Tongue (tissue), 2 donors: ENCODE measurements around the gene RPS2. TPM values are rescaled to one million over a fixed set of nuclear protein-coding genes. Genes with fewer than 3 reads are reported as not detected.
"Not testable (repeated sequence)": the region's sequence is repeated elsewhere in the genome, so short reads cannot be mapped to it uniquely, and the experiment has no call there.

Source experiments
- DNase-seq: peaks from one replicate; pipeline ENCODE4 v3.0.0-alpha.2; 2015
- total RNA-seq: library from RNA; depleted of rRNA; stranded (reverse); fragments of >200 nt; gene quantifications from one replicate; pipeline ENCODE4 v1.2.3, GENCODE V29; 2014

RPS2 gene
- total RNA-seq = 1,524 TPM

DNA sequence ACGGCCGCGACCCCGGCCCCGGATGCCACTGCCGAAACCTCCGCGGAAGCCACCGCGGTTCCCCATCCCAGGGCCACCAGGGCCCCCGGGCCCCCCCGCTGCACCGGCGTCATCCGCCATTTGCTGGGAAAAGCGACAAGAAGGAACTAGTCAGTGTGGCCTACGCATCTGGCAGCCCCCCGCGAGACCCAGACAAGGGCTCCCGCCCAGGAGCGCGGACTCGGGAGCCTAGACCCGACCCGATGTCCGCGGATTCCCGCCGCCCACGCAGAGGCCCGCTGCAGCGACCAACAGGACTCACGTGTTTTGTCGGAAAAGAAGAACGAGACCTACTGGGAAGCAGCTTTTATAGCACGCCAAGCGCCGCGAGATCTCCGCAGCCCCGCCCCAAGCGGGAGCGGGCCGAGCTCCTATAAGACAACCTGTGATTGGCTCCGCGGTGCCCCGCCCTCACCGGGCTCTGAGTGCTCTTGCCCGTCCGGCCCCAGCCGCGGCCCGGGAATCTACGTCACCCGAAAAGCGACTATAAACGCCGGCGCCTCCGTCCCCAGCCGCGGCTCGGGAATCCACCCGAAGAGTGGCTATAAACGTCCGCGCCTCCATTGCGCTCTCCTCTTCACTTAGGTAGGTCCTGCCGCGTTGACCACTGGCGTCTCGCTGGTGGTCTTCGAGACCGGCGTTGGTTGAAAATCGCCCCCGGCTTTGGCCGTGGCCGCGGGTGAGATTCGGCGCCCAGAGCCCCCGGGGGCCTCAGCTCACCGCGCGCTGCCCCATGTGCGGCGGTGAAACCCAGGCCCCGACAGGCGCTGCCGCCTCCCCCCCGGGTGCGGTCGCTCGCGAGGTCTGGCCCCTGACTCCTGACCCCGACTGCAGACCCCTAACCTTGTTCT lies at the start of gene RPS2:
RPS2 (minus strand) TSS at position 321 of the 890 bp plus-strand sequence; CDS start at position 120, 201 bp downstream.
- peak; percentile 100 for DNase-seq

DNA sequence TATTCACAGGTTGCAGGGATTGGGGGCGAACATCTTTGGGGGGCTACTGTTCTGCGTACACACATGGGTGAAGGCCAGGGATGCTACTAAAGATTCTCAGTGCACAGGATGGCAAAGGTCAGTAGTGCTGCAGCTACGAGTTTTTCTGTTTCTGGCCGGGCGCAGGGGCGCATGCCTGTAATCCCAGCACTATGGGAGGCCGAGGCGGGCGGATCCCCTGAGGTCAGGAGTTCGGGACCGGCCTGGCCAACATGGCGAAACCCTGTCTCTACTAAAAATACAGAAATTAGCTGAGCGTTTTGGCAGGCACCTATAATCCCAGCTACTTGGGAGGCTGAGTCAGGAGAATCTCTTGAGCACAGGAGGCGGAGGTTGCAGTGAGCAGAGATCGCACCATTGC lies 48.9 kb upstream of the RPS2 start:
- no peak for DNase-seq

GRCh38 chr16:2011726-2012125 lies 47.1 kb upstream of the RPS2 start:
- DNase-seq = not testable (repeated sequence)

DNA sequence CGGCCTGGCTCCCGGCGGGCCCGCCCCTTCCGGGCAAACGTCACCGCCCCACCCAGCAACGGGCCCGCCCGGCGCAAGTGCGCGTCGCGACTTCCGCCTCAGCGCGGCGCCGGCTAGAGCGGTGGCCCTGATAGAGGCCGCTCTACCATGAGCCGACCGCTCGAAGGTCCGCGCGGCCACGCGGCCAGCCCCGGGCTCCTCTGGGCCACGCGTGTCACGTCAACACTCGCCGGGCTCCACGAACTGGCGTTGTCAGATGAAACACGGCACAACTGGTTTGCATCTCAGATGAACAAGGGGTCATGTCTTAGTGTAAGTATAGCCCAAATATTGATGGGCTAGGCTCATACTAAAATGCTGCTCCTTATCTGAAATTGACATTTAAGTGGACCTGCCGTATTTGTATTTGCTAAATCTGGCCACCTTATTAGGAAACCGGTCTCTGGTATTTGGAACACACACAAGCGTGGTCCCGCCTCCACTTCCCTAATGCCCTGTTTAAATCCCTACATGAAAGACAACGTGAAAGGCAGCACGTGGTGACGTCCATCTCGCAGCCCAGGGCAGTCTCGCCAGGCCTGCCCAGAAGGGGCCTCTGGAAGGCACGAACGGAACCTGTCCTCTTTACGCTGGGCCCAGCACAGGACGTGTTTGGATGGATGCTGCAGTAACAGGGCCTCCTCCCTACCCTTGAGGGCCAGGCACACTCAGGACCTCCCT lies 45.3 kb upstream of the RPS2 start, which contains the start of gene ZNF598:
ZNF598 (minus strand) TSS at position 31 of the 720 bp plus-strand sequence.
- peak; percentile 93 for DNase-seq

- peak; percentile 17 for DNase-seq
These were observed 44.6 kb upstream of the RPS2 start for GRCh38 chr16:2009164-2009711.

DNA sequence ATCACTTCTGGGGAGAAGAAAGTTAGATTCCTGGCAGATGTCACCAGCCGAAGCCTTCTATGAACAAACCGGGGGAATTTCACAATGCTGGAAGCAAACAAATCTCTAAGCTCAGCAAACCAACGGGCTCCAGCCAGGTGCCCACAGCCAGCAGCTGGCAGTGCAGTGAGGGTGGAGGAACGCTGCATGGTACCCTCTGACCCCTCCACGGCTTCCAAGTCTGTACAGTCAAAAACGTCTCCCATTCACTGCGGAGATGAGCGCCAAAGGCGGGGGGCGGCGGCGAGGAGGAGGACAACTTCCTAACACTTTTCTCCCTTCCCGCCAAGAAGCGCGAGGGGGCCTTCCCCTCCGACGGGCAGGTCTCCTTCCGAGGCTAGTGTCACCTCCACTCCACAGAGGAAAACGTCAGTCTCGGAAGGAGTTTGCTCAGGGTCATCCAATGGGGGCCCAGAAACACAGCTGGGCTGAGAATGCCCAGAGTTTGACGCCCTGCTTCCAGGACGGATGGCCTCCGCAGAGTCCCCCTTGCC lies 44.1 kb upstream of the RPS2 start:
- peak; percentile 29 for DNase-seq

GRCh38 chr16:2008009-2008526 lies 43.4 kb upstream of the RPS2 start:
- no peak for DNase-seq

DNA sequence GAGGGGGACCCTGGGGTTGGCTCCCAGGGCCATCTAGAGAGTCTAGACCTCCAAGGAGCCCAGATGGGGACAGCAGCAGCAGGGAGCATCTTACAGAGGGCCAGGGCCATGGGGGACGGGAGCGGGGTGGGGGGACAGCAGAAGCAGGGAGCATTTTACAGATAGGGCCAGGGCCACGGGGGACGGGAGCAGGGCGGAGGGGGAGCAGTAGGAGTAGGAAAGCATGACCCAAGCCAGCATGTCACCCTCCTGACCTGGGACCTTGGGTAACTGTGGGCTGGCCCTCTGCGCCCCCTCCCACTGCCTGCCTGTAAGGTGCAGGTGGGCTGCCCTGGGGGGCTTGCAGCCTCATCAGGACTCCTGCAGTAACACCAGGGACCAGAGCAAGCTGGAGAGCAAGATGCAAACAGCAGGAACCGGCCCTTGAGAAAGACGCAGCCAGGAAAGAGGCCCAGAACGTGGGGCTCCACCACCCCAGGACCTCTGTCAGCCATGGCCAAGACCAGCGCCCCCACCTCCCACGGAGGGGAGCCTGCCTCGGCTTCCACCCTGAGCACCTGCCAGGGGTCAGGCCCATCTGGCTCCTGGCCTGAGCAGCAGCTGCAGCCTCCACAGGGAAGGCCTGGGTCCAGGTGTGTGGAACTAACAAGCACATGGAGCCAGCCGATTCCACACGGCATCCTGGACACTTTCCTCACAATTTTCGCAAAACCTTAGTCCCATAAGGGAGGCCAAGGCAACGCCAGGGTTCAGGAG lies 42.6 kb upstream of the RPS2 start:
- DNase-seq = no peak

DNA sequence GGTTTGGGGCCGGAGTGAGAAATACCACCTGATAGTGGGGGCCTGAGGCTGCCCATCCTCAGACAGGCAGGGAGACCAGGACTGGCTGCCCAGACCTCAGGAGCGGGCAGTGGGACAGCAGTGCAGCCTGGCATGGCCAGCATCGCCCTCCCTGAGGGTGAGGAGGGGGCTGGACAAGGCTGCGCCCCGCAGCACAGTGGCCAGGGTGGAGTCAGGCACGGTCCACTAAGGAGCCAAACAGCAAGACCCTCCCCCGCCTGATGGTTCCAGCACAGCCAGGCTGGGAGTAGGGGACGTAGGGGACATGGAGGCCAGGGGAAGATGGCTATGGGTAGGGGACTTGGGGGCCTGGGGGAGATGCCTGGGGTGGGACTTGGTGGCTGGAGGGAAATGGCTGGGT lies 41.7 kb upstream of the RPS2 start:
- DNase-seq = no peak

GRCh38 chr16:2005646-2006045 lies 41.0 kb upstream of the RPS2 start:
- no peak for DNase-seq

- DNase-seq = peak; percentile 39
These were observed 40.3 kb upstream of the RPS2 start for GRCh38 chr16:2004795-2005517.

DNA sequence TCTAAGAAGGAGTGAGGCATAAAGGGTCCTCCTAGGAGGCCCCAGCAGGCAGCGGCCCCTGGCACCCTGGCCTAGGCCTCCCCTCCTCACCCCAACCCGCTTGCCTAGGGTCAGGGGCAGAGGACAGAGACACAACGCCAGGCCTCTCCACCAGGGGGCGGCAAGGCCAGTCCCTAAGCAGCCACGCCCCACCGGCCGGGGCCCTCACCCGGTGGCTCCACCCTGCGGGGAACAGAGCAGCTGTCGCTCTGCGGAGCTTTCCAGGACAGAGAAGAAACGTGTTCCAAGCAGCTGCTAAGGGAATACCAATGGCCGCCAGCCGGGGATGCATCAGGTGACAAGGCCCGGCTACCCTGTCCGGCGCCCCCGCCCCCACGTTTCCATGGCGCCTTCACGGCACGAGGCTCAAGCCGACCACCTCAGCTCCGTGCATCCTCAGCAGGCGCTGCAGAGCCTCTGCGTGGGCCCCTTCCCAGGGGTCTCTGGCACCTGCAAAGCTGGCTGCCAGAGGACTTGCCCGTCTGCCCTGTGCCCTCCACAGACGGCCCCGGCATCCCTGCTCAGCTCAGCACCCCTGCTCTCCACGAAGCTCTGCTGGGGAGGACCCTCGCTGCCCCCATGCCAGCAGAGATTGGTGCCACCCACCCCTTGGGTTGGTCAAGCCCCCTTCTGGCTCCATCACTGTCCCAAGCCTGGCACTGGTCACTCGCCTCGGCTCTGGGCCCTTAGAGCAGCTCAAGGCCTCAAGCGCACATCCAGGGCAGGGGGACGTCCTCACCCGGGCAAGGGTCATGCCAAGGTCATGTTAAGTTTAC lies 39.4 kb upstream of the RPS2 start:
- peak; percentile 97 for DNase-seq

DNA sequence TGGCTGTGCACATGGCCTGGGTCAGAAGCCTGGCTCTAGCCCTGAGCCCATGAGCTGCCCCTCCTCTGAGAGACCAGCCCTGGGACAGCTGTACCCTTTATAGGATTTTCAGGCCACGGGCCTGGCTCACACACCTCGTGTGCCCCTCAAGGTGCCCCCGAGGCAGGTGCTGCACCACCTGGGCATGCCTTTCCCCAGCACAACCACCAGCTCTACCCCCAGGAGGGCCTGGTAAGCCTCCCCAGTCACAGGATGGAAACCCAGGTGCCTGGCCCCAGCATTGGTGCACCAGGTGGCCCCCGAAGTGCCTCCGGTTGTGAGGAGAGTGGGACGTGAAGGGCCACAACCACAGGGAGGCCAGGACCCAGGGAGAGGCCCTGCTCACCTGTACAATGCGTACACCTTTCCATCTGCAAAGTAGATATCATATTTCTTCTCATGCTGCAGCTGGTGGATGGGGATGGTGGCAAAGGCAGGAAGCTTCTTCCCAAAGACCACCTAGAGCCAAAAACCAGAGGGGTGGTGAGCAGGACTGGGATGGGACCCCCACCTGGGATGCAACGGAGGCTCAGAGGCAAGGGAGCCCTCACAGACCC lies 38.7 kb upstream of the RPS2 start:
- no peak for DNase-seq

DNA sequence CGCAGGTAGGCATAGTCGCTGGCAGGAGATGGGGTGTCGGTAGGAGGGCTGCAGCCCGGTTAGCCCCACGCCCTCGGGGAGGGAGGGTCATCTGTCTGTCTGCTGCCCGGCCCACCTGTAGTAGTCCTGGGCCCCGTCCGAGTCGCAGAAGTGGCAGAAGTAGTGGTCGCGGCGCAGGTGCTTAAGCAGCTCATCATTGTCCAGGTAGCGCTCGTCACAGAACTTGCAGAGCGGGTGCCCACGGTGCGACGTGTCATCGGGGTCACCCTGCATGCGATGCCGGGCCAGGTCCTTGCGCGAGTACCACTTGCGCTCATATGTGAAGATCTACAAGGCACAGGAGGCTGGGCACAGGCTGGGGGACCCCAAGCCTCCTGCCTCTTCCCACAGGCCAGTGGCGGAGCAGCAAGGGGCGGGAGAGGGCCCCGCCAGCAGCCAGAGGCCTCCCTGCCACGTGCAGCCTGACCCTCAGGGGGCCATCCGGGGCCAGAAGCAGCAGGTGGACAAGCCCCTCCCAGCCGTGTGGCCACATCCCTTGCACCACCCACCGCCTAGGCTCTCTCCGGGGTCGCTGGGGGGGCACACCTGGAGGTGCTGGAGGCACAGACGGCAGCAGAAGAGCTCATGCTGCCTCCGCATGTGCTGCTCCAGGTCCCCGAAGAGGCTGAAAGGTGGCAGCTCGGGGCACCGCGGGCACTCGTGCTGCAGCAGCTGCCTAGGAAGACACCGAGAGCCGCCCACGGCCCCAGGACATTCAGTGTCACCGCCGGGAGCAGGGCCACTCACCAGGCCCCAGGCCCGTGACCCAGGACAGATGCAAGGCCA lies 38.0 kb upstream of the RPS2 start:
- peak; percentile 14 for DNase-seq

DNA sequence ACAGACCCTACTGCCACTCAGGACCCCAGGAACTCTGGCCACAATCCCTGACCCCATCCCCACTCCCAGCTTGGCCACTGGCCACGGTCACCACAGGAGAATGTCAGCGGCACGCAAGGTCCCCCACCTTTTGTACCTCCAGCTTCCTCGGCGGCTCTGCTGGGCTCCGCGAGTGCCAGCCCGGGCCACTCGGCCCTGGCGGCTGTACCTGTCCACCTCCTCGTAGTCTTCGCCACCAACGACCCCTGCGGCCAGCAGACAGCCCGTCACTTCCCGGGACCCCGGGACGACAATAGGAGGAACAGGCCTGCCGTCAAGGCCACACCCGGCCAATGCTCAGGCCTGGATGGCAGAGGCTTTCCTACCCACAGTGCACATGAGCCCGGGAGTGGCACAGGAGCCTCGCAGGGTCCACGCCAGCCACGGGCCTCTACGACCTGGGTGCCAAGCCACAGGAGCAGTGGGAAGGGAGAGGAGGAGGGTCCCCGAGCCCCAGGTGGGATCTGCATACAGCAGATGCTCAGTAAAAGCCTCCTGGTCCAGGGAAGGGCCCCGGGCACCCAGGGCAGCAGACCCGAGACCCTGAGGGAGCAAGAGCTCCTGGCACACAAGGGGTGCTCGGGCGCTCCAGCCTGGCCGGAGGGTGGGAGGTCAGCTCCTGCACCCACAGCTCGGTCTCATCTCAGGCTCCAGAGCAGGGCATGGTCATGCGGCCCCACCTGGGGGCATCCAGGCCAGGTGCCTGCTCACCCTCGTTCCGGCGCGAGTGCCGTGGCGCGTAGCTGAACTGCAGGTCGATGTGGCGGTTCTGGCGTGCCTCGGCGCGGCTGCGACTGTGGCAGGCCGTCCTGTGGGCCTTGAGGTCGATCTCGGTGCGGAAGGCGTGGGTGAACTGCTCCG lies 37.1 kb upstream of the RPS2 start:
- DNase-seq = no peak

DNA sequence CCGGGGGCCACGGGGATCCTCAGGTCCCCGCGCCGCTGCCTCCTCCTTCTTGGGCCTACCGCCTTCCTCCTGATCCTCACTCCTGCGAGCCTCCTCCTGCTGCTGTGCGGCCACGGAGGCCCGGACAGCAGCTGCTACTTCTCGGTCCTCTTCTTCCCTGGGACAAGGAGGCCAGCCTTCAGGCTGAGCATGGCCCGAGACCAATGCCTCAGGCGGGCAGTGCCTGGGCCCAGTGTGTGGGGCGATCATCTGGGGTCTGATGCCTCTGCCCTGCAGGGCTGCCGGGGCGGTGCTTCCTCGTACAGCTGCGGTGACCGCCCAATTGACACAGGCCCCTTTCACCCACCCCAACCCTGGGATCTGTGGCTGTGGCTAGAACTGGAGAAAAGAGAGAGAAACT lies 36.4 kb upstream of the RPS2 start:
- DNase-seq = no peak

- DNase-seq = no peak
These were observed 35.4 kb upstream of the RPS2 start for GRCh38 chr16:1999866-2000514.
